HepG2 (cell line): ENCODE data around the gene WDCP. TPM values are rescaled to one million over a fixed set of nuclear protein-coding genes. Genes with fewer than 3 reads are reported as not detected.

Experiments
- BCL3 ChIP-seq: sonication (generic); formaldehyde crosslinking; IDR thresholded peaks from 2 replicates; pipeline ENCODE4 v1.5.1; 2020; ENCODE audit warnings: mild to moderate bottlenecking, missing genetic modification reagents, moderate library complexity
- DR1 ChIP-seq: sonication (generic); formaldehyde crosslinking; IDR thresholded peaks from 2 replicates; pipeline ENCODE4 v1.8.0; 2021; ENCODE audit warnings: mild to moderate bottlenecking, missing genetic modification reagents, inconsistent platforms
- GATAD2A ChIP-seq: IDR thresholded peaks from 2 replicates; pipeline ENCODE4 v1.6.1; 2016
- HNF1B ChIP-seq: sonication (generic); formaldehyde crosslinking; IDR thresholded peaks from 2 replicates; pipeline ENCODE4 v1.5.1; 2020; ENCODE audit warnings: mild to moderate bottlenecking, moderate library complexity, missing genetic modification reagents
- HOXD1 ChIP-seq: sonication (generic); formaldehyde crosslinking; IDR thresholded peaks from 2 replicates; pipeline ENCODE4 v1.5.0; 2020; ENCODE audit warnings: missing genetic modification reagents
- IRF2 ChIP-seq: IDR thresholded peaks from 2 replicates; pipeline ENCODE4 v1.6.1; 2018; ENCODE audit warnings: missing genetic modification reagents, missing compliant biosample characterization
- KDM5B ChIP-seq: sonication (generic); formaldehyde crosslinking; IDR thresholded peaks from 2 replicates; pipeline ENCODE4 v1.4.0; 2020; ENCODE audit warnings: missing genetic modification reagents, mild to moderate bottlenecking, borderline replicate concordance
- KLF12 ChIP-seq: sonication (generic); formaldehyde crosslinking; IDR thresholded peaks from 2 replicates; pipeline ENCODE4 v1.4.0; 2020; ENCODE audit warnings: missing genetic modification reagents, borderline replicate concordance
- KLF16 ChIP-seq, 2 experiments: sonication (generic) in 1 of 2; formaldehyde crosslinking in 1 of 2; IDR thresholded peaks; 2 replicates each; pipeline versions ENCODE4 v1.6.1 to v1.8.0; 2016 to 2023; ENCODE audit warnings: missing genetic modification reagents in 2 of 2, missing compliant biosample characterization in 1 of 2
- MAZ ChIP-seq, 2 experiments: sonication (generic) in 1 of 2; formaldehyde crosslinking in 1 of 2; IDR thresholded peaks; 2 replicates each; pipeline versions ENCODE4 v1.5.0 to v1.6.1; 2012 to 2020; ENCODE audit warnings: low read depth in 2 of 2, mild to moderate bottlenecking in 2 of 2, borderline replicate concordance in 1 of 2, improper control_type of control experiment in 1 of 2, low read length in 1 of 2, missing genetic modification reagents in 1 of 2, moderate library complexity in 1 of 2
- NCOA2 ChIP-seq: sonication (generic); formaldehyde crosslinking; IDR thresholded peaks from 2 replicates; pipeline ENCODE4 v1.8.0; 2022; ENCODE audit warnings: inconsistent platforms
- PLRG1 ChIP-seq: fragments of 450-650 bp; conservative IDR thresholded peaks from 2 replicates; pipeline ENCODE4 v1.6.1; 2016
- POGZ ChIP-seq: sonication (generic); formaldehyde crosslinking; IDR thresholded peaks from 2 replicates; pipeline ENCODE4 v1.4.0; 2020; ENCODE audit warnings: mild to moderate bottlenecking, missing genetic modification reagents
- RXRA ChIP-seq: sonication (generic); formaldehyde crosslinking; IDR thresholded peaks from 2 replicates; pipeline ENCODE4 v1.5.1; 2020; ENCODE audit warnings: missing genetic modification reagents
- ZC3H4 ChIP-seq: sonication (generic); formaldehyde crosslinking; IDR thresholded peaks from 2 replicates; pipeline ENCODE4 v1.4.0; 2020; ENCODE audit warnings: missing genetic modification reagents, borderline replicate concordance
- ZNF205 ChIP-seq: IDR thresholded peaks from 2 replicates; pipeline ENCODE4 v1.6.1; 2018; ENCODE audit warnings: missing biosample characterization, missing genetic modification reagents
- ZNF225 ChIP-seq: sonication (generic); formaldehyde crosslinking; IDR thresholded peaks from 2 replicates; pipeline ENCODE4 v1.4.0; 2020; ENCODE audit warnings: mild to moderate bottlenecking, missing genetic modification reagents
- ZNF282 ChIP-seq: fragments of 450-650 bp; IDR thresholded peaks from 2 replicates; pipeline ENCODE4 v1.6.1; 2018; ENCODE audit not compliant: partially characterized antibody
- ZNF333 ChIP-seq: sonication (generic); formaldehyde crosslinking; IDR thresholded peaks from 2 replicates; pipeline ENCODE4 v1.4.0; 2020; ENCODE audit warnings: mild to moderate bottlenecking, missing genetic modification reagents, borderline replicate concordance
- ZNF574 ChIP-seq: sonication (generic); formaldehyde crosslinking; IDR thresholded peaks from 2 replicates; pipeline ENCODE4 v1.4.0; 2020; ENCODE audit warnings: missing genetic modification reagents
- ZNF776 ChIP-seq: sonication (generic); formaldehyde crosslinking; IDR thresholded peaks from 2 replicates; pipeline ENCODE4 v1.4.0; 2020; ENCODE audit warnings: mild to moderate bottlenecking, missing genetic modification reagents
- polyA plus RNA-seq, 8 experiments: library from polyadenylated mRNA; depleted of rRNA in 3 of 8; stranded (reverse) in 7 of 8; unstranded in 1 of 8; fragments of >200 nt; fragmentation: Illumina TruSeq in 4 of 8; extraction: Trizol in 4 of 8; gene quantifications; 2 replicates each; pipeline versions ENCODE4 v1.2.1 to v1.2.3, GENCODE V29; 2011 to 2016; ENCODE audit warnings: low read depth in 4 of 8, missing spikeins in 1 of 8, mixed read lengths in 1 of 8; ENCODE audit not compliant: insufficient read depth in 1 of 8
- total RNA-seq, 5 experiments: library from RNA; depleted of rRNA; stranded (reverse); fragments of >200 nt; fragmentation: Illumina TruSeq; extraction: Trizol; gene quantifications; 2 replicates each; pipeline ENCODE4 v1.2.3, GENCODE V29; 2016; ENCODE audit warnings: low read depth in 1 of 5
- TF ChIP-seq, protein P1 (sequence below): sonication (generic); formaldehyde crosslinking; IDR thresholded peaks from 2 replicates; pipeline ENCODE4 v1.4.0; 2020; ENCODE audit warnings: missing genetic modification reagents, borderline replicate concordance

The WDCP gene
- total and polyA plus RNA-seq, 2 of the 13 experiments (the other 11 are each of a cell fraction or from before 2014, with no cell fraction given), result 17.4 to 22.6 TPM

GRCh38 chr2:24021122-24021998 lies 25.8 kb downstream of the WDCP start (continued):
- TF ChIP-seq HOXD1 (CRISPR knock-in tag), result no peak
- no peak for TF ChIP-seq ZNF776 (CRISPR knock-in tag)
- TF ChIP-seq ZNF282, result no peak
- TF ChIP-seq, protein P1, sequence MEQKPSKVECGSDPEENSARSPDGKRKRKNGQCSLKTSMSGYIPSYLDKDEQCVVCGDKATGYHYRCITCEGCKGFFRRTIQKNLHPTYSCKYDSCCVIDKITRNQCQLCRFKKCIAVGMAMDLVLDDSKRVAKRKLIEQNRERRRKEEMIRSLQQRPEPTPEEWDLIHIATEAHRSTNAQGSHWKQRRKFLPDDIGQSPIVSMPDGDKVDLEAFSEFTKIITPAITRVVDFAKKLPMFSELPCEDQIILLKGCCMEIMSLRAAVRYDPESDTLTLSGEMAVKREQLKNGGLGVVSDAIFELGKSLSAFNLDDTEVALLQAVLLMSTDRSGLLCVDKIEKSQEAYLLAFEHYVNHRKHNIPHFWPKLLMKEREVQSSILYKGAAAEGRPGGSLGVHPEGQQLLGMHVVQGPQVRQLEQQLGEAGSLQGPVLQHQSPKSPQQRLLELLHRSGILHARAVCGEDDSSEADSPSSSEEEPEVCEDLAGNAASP, result peak; percentile 65
- 0 out of 2 replicates have a peak, but pooled peaks have one; percentile 23 for TF ChIP-seq GATAD2A (CRISPR knock-in tag)
- no peak for TF ChIP-seq ZNF333 (CRISPR knock-in tag)
- TF ChIP-seq ZNF205 (CRISPR knock-in tag), result 0 out of 2 replicates have a peak, but pooled peaks have one; percentile 13
- TF ChIP-seq ZNF225 (CRISPR knock-in tag), result no peak
- no peak for TF ChIP-seq KLF16 (CRISPR knock-in tag; IDR thresholded peaks at IDR 0.05)
- 0 out of 2 replicates have a peak, but pooled peaks have one; percentile 50 for TF ChIP-seq IRF2
- TF ChIP-seq BCL3, result 0 out of 2 replicates have a peak, but pooled peaks have one; percentile 61
- 0 out of 2 replicates have a peak, but pooled peaks have one; percentile 39 for TF ChIP-seq MAZ (IDR thresholded peaks at IDR 0.05; ENCODE audit: borderline replicate concordance, low read depth, low read length)
- TF ChIP-seq MAZ (CRISPR knock-in tag; IDR thresholded peaks at IDR 0.05; ENCODE audit: low read depth), result peak; percentile 82
- TF ChIP-seq POGZ (CRISPR knock-in tag), result no peak; the same call in 1 of the 2 replicates
- peak; percentile 48; the same call in 1 of the 2 replicates for TF ChIP-seq HNF1B (CRISPR knock-in tag)
- TF ChIP-seq KLF12, result no peak
- TF ChIP-seq DR1 (CRISPR knock-in tag), result no peak; the same call in 1 of the 2 replicates
- no peak for TF ChIP-seq KDM5B
- peak; percentile 52; the same call in 1 of the 2 replicates for TF ChIP-seq RXRA (CRISPR knock-in tag)
- TF ChIP-seq PLRG1, result no peak
- no peak for TF ChIP-seq ZC3H4 (CRISPR knock-in tag)
- peak; percentile 59; the same call in 1 of the 2 replicates for TF ChIP-seq ZNF574 (CRISPR knock-in tag)
- TF ChIP-seq NCOA2 (CRISPR knock-in tag), result peak; percentile 28; the same call in 1 of the 2 replicates
